ENCODE results near the gene CYBC1.
A peak's percentile ranks its signal among the peaks of the same experiment; 100 is the strongest.

Gene CYBC1

GRCh38 chr17:82450357-82451106 lies at the start of gene CYBC1:
Gene CYBC1, minus strand, starts transcription at chr17:82450752. Its CDS starts 1,498 bp downstream, at chr17:82449254.
- peak; percentile 92 for DNase-seq (ENCODE audit: low read depth)

DNA sequence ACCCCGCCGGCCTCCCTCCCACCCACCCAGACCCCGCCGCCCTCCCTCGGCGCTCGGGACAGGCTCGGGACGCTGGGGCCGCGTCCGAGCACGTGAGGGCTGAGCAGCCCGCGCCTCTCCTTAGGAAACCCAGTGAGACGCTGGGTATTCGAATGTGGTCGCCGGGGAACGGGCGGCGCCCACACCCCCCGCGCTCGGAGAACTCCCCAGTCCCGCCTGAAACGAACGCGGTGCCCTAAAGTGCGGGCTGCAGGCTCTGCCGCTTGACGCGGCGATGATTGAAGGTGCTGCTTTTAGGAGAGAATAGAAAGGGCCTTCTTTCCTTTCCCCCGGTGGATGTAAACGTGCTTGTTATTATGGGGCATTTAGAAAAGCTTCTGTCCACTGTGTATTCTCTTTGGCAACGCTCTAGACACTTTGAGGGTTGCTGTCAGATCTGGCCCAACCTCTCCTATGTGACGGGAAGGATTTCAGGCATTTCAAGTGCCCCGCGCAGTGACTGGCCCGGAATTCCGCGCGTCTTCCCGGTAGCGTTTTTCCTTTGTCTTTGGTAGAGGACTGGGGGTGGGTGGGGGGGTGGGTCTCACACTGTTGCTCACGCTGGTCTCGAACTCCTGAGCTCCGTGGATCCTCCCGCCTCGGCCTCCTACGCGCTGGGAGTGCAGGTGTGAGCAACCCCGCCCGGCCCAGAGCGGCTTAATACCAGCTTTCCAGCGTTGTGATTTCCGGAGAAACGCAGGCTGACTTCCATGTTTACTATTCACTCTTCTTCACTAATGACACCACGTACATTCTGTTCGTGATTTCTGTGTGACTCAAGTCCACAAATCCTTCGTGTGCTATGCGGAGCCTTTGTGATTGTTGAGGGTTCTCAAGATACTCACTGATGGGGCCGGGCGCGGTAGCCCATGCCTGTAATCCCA lies 47.2 kb upstream of the CYBC1 start:
- no peak for DNase-seq (ENCODE audit: low read depth)

DNA sequence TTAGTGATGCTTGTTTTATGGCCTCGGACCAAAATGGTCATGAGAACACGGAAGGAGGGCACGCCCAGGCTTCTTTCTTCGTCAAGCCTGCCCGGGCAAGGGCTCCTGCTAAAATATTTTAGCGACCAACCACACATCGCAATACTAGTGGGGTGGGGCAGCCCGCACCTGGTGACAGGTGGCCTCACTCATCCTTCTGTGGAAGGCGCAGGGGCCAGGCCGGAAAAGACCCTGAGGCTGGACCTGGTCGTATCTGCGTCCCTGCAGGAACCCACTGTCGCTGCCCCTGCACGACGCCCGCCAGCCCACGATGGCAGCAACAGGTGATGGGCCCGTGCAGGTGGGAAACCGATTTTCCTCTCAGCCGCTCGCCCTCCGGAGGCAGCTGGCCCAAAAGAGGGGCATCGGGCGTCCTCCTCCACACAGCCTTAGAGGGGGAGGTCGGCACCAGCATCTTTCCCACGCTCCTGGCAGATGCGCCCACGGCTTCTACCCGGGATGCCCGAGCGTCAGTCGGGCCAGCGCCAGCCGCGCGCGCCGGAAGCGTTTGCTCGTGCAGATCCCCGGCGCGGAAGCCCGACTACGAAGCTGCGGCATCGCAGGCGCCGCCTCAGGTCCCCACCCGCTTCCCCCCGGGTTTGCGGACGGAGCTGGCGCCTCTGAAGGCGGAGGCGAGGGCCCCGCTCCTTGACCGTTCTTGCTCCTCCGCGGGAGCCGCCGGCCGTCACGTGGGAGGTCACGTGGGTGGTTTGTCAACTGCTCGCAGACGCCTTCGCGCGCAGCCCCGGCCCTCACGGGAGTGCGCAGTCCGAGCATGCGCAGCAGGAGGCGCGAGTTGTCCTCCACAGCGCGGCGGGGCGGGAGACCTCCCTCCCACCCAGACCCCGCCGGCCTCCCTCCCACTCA lies 46.2 kb upstream of the CYBC1 start:
- DNase-seq (ENCODE audit: low read depth) = peak; percentile 83

- no peak for DNase-seq (ENCODE audit: low read depth)
Observed at GRCh38 chr17:82495844-82496528, 45.4 kb upstream of the CYBC1 start.

GRCh38 chr17:82494236-82495055 lies 43.9 kb upstream of the CYBC1 start:
- DNase-seq (ENCODE audit: low read depth) = peak; percentile 89

- DNase-seq (ENCODE audit: low read depth) = no peak
Observed at GRCh38 chr17:82493226-82493781, 42.8 kb upstream of the CYBC1 start.

DNA sequence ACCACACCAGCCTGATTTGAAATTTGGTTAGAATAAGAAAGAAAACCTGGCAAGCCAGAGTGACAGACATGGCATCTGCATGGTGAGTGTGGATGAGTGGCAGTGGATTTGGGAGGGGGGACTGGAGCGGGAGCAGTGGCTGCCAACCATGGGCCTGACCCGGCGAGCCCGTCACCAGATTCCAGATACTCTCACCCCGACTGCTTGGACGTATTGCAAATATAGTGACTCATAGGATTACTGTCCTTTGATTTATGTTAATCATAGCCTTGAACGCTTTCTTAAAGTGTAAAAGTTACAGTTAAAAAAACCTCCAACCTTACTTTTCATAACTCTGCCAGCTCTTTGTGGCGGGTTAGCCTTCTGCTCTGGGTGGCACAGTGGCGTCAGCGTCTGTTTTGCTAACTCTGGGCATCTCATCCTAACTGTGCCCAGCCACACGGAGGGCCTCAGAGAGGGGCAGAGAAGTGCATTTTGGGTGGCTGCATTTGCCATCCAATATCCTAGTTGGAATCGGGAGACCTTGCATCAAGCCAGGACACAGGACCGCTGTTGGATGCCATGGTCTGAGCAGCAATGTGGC lies 42.2 kb upstream of the CYBC1 start:
- DNase-seq (ENCODE audit: low read depth) = no peak

DNA sequence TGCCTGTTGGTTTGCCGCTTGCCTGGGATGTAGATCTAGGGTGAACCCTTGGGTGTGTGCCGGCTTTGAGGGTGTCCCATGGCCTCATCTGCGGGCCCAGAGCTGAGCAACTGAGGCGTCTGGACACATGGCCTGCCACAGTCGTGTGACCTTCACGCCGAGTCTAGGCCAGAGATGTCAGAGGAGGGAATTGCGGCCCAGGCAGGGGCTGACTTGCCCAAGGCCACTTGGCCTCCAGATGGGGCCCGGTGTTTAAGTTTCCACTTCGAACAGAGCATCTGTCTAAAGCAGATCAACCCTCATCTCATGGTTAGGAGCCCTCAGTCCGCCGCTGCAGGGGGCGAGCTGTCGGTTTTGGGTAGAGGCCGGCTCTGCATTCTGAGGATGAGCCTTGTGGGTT lies 41.0 kb upstream of the CYBC1 start:
- DNase-seq (ENCODE audit: low read depth) = no peak

DNA sequence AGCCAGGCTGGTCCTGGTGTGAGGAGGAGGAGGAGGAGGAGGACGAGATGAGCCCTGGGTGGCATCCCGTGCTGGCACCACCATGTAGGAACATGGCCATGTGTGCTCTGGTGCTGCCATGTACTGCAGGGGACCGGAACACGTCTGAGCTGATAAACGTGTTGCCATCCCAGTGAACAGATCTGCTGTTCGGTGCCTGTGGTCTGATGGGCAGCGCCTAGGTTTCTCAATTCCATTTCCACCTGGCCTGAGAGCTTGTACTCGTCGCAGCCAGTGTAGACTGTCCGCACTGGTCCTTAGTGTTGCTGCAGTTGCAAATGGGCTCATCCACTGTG lies 40.6 kb upstream of the CYBC1 start:
- no peak for DNase-seq (ENCODE audit: low read depth)

GRCh38 chr17:82490512-82491195 lies 40.1 kb upstream of the CYBC1 start:
- no peak for DNase-seq (ENCODE audit: low read depth)

- no peak for DNase-seq (ENCODE audit: low read depth)
Observed at GRCh38 chr17:82489851-82490511, 39.4 kb upstream of the CYBC1 start.

DNA sequence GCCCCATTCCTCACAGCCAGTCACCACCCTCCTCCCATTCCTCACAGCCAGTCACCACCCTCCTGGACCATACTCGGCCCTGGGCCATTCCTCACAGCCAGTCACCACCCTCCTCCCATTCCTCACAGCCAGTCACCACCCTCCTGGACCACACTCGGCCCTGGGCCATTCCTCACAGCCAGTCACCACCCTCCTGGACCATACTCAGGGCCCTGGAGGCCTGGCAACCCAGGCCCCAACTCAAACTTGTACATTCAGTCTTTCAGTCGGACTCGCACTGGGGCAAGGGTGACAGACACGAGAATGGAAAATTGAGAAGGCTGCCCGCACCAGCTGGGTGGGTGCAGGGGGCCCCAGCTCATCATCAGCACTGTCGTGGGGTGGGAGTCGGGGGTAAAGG lies 38.6 kb upstream of the CYBC1 start:
- DNase-seq (ENCODE audit: low read depth) = no peak

- no peak for DNase-seq (ENCODE audit: low read depth)
Observed at GRCh38 chr17:82487910-82488309, 37.4 kb upstream of the CYBC1 start.

DNA sequence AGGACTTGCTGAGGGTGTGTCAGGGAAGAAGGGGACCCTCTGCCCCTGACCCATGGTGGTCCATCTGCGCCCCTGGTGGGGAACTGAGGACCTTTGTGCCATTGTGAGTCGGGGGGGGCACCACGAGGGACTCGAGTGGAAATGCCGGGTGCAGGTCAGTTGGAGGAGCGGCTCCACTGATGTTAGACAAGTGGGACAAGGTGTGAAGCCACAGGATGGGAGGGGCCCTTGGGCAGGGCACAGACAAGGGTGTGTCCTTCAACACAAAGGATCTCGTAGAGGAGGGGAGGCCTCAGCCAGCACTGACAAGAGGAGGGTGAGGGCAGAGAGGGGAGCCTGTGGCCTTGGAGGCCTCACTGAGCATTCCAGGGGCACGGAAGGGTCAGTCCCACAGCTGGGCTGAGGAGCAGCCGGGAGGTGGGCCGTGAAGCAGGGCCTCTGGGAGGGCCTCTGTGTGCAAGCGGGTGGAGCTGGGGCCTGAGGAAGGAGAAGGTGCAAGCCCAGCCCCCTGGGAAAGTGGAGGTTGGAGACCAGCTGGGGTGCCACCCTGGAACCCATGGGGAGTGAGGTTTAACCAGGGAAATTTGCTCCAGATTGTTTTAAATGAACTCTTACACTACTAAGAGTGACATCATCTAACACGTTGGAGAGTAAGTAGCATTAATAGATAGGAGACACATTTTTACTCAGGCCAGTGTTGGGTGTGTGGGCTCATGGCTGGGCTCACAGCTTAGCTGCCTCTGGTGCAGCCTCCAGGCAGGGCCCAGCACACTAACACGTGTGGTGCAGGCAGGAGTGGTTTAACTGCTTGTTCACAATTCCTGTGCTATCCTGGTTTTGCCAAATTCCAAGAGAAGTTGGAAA lies 35.9 kb upstream of the CYBC1 start:
- DNase-seq (ENCODE audit: low read depth) = no peak

DNA sequence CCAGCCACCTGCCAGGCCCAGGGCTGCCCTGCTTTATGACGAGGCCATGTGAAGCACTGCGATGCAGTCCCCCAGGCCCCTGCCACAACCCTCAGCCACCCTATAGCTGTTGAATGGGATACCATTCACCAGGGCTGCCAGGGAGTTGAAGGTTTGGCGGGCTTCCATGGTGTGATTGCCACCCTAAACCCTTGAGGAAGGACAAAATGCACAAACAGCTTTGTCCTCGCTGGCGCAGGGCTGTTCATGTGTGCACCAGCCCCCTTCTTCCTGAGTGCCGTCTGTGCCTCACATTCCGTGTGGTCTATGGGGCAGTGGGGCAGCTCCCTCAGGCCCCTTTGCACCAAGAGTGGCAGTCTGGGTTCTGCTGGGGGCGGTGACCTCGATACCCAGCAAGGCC lies 33.3 kb upstream of the CYBC1 start:
- DNase-seq (ENCODE audit: low read depth) = no peak

DNA sequence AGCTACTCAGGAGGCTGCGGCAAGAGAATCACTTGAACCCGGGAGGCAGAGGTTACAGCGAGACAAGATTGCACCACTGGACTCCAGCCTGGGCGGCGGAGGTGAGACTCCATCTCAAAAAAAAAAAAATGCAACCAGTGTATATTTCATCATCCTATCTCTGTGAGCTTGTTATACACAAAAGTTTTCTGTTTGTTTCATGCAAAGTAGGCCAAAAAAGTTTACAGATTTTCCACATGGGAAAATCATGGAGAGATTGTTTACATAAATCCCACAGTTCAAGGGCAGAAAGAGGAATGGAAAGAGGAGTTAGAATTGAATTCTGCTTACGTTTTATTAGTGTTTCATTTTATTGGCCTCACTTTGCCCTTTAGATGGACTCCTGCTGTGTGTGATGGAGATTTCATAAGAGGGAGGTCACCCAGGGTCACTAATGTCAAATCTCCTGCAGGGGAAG lies 32.7 kb upstream of the CYBC1 start:
- DNase-seq (ENCODE audit: low read depth) = no peak

DNA sequence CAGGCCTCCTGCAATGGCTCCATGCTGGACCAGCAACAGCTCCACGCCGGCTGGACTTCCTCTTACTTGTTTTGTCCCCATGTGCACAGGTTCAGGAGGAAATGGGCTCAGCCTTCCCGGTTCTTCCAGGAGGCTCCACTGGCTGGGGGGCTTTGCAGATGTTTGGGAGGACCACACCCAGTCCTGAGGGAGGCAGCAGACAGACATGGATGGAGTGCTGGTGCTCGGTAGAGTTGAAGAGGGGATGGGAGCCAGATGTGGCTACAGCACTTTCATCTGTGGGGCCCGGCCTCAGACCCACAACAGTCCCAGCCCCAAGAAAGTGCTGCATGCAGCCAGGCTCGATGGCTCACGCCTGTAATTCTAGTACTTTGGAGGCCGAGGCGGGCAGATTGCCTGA lies 29.8 kb upstream of the CYBC1 start:
- DNase-seq (ENCODE audit: low read depth) = no peak

DNA sequence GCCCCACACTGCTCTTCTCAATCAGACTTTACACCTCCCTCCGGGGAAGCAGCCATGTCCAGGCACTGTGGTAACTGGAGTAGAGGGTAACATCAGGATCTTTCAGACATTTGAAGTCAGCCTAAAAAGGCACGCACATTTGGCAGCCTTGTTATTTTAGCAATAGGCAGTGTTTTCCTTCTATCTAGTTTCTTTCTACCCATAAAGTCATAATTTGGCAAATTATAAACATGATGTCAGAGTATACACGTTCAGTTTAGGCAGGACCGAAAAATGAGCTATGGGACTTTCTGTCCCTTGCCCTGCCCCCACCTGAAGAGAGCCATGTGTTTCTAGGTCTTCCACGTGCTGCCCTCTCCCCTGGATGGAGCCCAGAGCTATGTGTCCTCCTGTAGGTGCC lies 29.1 kb upstream of the CYBC1 start:
- DNase-seq (ENCODE audit: low read depth) = no peak
